Measurements from ENCODE around the gene STK36.

The STK36 gene

DNA sequence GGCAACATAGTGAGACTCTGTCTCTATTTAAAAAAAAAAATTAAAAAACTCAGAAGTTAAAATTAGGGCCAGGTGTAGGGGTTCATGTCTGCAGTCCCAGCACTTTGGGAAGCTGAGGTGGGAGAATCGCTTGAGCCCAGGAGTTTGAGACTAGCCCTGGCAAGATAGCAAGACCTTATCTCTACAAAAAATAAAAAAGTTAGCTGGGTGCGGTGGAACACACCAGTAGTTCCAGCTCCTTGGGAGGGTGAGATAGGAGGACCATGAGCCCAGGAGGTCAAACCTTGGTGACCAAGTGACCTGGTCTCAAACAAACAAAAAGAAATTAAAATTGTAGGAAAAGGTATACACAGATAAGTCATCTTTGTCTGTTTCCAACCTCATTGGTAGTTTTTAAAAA is 50.0 kb downstream of the STK36 start:
- H3K4me3 ChIP-seq (ENCODE audit: low read length), result no peak overlapping the region
- no peak for DNase-seq (ENCODE audit: low read depth)
- no peak for TF ChIP-seq CTCF (IDR thresholded peaks at IDR 0.05; ENCODE audit: insufficient read depth, low read depth, low read length, missing control alignments)

DNA sequence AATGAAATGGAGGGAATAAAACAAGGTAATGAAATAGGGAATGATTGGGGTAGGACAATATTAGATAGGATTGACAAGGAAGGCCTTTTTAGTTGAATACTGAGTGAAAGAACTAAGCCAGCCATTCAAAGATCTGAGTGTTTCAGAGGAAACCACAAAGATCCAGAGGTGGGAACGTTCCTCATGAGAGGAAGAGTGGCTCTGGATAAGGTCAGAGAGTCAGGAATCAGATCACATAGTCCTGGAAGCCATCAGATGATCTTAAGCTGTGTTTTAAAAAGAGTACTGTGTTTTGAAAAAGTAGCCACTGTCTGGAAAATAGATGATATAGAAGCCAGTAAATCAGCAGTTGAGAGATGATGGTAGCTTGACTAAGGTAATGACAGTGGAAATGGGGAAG is 50.5 kb downstream of the STK36 start:
- no peak for TF ChIP-seq CTCF (IDR thresholded peaks at IDR 0.05; ENCODE audit: insufficient read depth, low read depth, low read length, missing control alignments)
- no peak for DNase-seq (ENCODE audit: low read depth)
- no peak overlapping the region for H3K4me3 ChIP-seq (ENCODE audit: low read length)

DNA sequence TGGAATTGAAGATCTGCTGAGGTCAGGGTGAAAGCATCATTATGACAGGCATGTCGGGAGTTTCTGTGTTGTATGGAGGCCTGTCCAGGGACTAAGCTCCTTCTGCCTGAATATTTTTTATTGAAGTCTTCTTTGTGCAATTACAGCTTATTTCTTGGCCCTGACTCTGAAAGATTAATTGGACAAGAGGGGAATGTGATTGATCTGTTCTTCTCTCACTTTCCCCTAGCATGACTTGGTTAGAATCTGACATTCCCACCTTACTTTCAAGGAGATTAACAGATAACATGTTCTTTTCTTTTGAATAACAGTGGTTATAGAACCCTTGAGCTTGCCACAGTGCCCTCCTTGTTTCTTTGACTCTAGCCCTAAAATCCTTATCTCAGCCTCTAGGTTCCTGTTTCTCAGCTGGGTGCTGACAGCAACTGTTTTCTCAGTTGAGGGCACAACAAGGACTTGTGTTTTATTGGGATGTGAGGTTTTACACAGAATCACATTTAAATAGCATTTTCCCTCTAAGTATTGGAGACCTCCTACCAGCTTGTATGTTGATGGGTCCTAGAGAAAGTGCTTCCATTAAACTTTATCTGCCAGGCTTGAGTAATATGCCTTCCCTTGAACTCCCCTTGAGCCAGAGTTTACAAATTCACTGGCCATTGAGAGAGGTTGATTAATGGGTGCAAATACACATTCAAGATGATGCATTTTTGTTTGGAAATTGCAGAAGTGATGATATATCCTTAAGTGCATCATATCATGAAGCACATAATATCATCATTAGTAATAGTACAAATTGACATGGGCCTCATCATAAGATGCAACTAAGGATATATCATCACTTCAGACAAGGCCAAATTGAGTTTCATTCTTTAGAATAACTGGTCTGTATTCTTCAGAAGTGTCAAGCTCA is 51.2 kb downstream of the STK36 start:
- TF ChIP-seq CTCF (IDR thresholded peaks at IDR 0.05; ENCODE audit: insufficient read depth, low read depth, low read length, missing control alignments), result no peak
- no peak for DNase-seq (ENCODE audit: low read depth)
- H3K4me3 ChIP-seq (ENCODE audit: low read length), result no peak overlapping the region

DNA sequence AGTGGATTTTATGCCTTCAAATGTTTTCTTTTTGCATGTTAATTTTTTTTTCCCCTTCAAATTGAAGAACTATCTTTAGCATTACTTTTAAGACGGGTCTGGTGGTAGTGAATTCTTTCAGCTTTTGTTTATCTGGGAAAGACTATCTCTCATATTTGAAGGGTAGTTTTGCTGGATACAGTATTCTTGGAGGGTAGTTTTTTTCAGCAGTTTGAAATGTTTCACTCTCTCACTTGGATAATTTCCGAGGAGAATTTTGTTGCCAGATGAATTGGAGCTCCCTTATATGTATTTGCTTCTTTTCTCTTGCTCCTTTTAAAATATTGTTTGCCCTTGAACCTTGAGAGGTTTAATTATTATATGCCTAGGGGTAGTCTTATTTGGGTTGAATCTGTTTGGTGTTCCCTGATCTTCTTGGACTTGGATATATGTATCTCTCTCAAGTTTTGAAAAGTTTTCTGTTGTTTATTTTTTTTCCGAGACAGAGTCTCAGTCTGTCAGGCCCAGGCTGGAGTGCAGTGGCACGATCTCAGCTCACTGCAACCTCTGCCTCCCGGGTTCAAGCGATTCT is 54.2 kb downstream of the STK36 start:
- no peak overlapping the region for H3K4me3 ChIP-seq (ENCODE audit: low read length)
- DNase-seq (ENCODE audit: low read depth), result no peak
- TF ChIP-seq CTCF (IDR thresholded peaks at IDR 0.05; ENCODE audit: insufficient read depth, low read depth, low read length, missing control alignments), result no peak

DNA sequence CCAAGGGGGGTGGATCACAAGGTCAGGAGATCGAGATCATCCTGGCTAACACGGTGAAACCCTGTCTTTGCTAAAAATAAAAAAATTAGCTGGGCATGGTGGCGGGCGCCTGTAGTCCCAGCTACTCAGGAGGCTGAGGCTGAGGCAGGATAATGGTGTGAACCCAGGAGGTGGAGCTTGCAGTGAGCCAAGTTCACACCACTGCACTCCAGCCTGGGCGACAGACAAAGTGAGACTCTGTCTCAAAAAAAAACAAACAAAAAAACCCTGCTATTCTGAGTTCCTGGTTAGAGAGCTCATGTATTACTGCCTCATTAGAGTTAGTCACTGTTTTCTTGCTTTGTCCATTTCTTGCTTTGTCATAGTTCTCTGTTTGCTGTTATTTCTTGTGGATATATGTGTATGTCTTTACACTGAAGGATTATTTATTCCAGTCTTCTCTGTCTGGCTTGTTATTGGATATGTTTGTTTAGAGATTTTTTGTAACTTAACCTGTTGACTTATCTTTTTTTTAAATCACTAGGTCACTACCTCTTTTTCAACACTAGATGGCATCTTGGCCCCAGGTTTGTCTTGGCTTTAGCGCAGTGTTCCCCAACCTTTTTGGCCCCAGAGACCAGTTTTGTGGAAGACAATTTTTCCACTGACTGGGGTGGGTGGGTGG is 55.7 kb downstream of the STK36 start:
- no peak overlapping the region for H3K4me3 ChIP-seq (ENCODE audit: low read length)
- peak; percentile 42 for TF ChIP-seq CTCF (IDR thresholded peaks at IDR 0.05; ENCODE audit: insufficient read depth, low read depth, low read length, missing control alignments)
- DNase-seq (ENCODE audit: low read depth), result peak; percentile 45

DNA sequence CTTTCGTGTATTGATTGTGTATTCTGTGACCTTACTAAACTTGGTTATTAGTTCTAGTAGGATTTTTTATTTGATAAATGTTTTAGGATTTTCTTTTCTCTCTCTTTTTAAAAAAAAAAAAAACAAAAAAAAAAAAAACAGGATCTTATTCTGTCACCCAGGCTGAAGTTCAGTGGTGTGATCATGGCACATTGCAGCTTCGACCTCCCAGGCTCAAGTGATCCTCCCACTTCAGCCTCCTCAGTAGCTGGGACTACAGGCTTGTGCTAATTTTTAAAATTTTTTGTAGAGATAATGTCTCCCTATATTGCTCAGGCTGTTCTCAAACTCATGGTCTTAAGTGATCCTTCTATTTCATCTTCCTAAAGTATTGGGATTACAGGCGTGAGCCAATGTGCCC is 57.8 kb downstream of the STK36 start:
- no peak overlapping the region for H3K4me3 ChIP-seq (ENCODE audit: low read length)
- DNase-seq (ENCODE audit: low read depth), result no peak
- no peak for TF ChIP-seq CTCF (IDR thresholded peaks at IDR 0.05; ENCODE audit: insufficient read depth, low read depth, low read length, missing control alignments)

Data from epithelial cell of esophagus (primary cell).